ENCODE data around the gene PCDHGA6.
"Not testable (repeated sequence)": the region's sequence is repeated elsewhere in the genome, so short reads cannot be mapped to it uniquely, and the experiment has no call there.

PCDHGA6 gene

DNA sequence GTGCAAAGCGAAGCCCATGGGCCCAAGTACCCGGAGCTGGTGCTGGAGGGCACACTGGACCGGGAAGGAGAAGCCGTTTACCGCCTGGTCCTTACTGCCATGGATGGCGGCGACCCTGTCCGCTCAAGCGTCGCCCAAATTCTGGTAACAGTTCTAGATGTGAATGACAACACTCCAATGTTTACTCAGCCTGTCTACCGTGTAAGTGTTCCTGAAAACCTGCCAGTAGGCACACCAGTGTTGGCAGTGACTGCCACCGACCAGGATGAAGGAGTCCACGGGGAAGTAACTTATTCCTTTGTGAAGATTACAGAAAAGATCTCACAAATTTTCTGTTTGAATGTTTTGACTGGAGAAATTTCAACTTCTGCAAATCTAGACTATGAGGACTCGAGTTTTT lies 936 bp downstream of the PCDHGA6 start:
- no peak for DNase-seq (ENCODE audit: low read depth)
- no peak for TF ChIP-seq CTCF (IDR thresholded peaks at IDR 0.05; ENCODE audit: insufficient read depth, low read depth, low read length, missing control alignments)
- H3K4me3 ChIP-seq (ENCODE audit: low read length) = no peak overlapping the region

- DNase-seq (ENCODE audit: low read depth); H3K4me3 ChIP-seq (ENCODE audit: low read length): not testable (repeated sequence)
Observed at GRCh38 chr5:141375444-141376155, 1.9 kb downstream of the PCDHGA6 start.

DNA sequence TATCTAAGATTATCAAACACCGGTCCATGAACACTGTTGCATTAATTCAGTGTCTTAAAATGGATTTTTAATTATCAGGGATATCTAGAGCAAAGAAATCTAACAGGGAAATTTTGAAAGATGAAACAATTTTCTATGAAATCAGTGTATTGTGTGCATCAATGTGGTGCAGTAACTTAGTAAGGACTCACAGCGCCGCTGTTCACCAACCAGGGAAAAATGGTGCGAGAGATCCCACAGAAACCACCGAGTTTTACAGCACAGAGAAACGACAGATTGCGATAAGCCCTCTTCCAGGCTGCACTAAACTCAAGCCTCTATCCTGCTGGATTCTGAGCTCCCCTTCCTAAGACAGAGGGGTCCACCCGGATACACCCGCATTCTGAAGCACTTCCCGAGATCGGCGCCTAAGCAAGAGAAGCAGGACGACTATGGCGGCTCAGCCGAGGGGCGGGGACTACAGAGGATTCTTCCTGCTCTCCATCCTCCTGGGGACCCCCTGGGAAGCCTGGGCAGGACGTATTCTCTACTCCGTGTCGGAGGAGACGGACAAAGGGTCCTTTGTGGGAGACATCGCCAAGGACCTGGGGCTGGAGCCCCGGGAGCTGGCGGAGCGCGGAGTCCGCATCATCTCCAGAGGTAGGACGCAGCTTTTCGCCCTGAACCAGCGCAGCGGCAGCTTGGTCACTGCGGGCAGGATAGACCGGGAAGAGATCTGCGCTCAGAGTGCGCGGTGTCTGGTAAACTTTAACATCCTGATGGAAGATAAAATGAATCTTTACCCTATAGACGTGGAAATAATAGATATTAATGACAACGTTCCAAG lies 9.0 kb downstream of the PCDHGA6 start, which contains the start of gene PCDHGA7:
PCDHGA7 (plus strand) TSS at position 274 of the 826 bp plus-strand sequence; CDS start at position 432, 158 bp downstream.
- H3K4me3 ChIP-seq (ENCODE audit: low read length) = peak within 1 kb of the TSS; percentile 42
- peak; percentile 21 for DNase-seq (ENCODE audit: low read depth)
- TF ChIP-seq CTCF (IDR thresholded peaks at IDR 0.05; ENCODE audit: insufficient read depth, low read depth, low read length, missing control alignments) = peak; percentile 45

DNA sequence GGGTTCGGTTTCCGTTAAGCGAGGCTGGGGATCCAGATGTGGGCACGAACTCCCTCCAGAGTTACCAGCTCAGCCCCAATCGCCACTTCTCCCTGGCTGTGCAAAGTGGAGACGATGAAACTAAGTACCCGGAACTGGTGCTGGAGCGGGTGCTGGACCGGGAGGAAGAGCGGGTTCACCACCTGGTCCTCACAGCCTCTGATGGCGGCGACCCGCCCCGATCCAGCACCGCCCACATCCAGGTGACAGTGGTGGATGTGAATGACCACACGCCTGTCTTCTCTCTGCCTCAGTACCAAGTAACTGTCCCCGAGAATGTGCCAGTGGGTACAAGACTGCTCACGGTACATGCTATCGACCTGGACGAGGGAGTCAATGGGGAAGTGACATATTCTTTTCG lies 9.7 kb downstream of the PCDHGA6 start:
- TF ChIP-seq CTCF (IDR thresholded peaks at IDR 0.05; ENCODE audit: insufficient read depth, low read depth, low read length, missing control alignments) = no peak
- no peak overlapping the region for H3K4me3 ChIP-seq (ENCODE audit: low read length)
- no peak for DNase-seq (ENCODE audit: low read depth)

DNA sequence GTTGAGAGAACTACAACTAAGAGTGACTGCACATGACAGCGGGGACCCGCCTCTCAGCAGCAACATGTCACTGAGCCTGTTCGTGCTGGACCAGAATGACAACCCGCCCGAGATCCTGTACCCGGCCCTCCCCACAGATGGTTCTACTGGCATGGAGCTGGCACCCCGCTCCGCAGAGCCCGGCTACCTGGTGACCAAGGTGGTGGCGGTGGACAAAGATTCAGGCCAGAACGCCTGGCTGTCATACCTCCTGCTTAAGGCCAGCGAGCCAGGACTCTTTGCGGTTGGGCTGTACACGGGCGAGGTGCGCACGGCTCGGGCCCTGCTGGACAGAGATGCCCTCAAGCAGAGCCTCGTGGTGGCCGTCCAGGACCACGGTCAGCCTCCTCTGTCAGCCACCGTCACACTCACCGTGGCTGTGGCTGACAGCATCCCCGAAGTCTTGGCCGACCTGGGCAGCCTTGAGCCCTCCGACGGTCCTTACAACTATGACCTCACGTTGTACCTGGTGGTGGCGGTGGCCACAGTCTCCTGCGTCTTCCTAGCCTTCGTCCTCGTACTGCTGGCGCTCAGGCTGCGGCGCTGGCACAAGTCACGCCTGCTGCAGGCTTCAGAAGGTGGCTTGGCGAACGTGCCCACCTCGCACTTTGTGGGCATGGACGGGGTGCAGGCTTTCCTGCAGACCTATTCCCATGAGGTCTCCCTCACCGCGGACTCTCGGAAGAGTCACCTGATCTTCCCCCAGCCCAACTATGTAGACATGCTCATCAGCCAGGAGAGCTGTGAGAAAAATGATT lies 11.0 kb downstream of the PCDHGA6 start:
- H3K4me3 ChIP-seq (ENCODE audit: low read length) = no peak overlapping the region
- no peak for DNase-seq (ENCODE audit: low read depth)
- no peak for TF ChIP-seq CTCF (IDR thresholded peaks at IDR 0.05; ENCODE audit: insufficient read depth, low read depth, low read length, missing control alignments)

DNA sequence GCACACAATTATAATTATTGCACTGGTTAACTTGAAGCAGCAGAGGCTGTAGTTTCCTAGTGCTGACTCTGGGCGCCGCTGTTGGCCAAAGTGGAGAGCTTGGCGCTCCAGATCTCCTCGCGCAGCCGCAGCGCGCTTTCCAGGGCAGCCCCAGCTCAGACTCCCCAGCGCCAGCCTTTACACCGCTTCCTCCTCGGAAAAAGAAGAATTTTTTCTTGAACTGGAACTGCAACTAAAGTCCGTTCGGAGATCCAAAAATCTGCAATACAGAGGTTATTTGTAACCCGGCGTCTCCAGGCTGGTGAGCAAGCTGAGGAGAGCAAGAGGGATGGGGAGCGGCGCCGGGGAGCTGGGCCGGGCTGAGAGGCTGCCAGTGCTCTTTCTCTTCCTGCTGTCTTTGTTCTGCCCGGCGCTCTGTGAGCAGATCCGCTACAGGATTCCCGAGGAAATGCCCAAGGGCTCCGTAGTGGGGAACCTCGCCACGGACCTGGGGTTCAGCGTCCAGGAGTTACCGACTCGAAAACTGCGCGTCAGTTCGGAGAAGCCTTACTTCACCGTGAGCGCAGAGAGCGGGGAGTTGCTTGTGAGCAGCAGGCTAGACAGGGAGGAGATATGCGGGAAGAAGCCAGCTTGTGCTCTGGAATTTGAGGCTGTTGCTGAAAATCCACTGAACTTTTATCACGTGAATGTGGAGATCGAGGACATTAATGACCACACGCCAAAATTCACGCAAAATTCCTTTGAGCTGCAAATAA lies 14.0 kb downstream of the PCDHGA6 start, which contains the start of gene PCDHGB4:
PCDHGB4 (plus strand) TSS at position 142 of the 755 bp plus-strand sequence; CDS start at position 329, 187 bp downstream.
- H3K4me3 ChIP-seq (ENCODE audit: low read length) = peak within 1 kb of the TSS; percentile 35
- DNase-seq (ENCODE audit: low read depth) = peak; percentile 48
- peak; percentile 59 for TF ChIP-seq CTCF (IDR thresholded peaks at IDR 0.05; ENCODE audit: insufficient read depth, low read depth, low read length, missing control alignments)

All from epithelial cell of esophagus (primary cell).